Activated CD4-positive, CD25-positive, alpha-beta regulatory T cell (primary cell): ENCODE data around the gene EME2.
"Not testable (repeated sequence)": the region's sequence is repeated elsewhere in the genome, so short reads cannot be mapped to it uniquely, and the experiment has no call there.

Experiments used
- DNase-seq, 4 experiments: peaks; one replicate each; lab custom pipeline; 2025; lab: John Stamatoyannopoulos, UW

Gene EME2

DNA sequence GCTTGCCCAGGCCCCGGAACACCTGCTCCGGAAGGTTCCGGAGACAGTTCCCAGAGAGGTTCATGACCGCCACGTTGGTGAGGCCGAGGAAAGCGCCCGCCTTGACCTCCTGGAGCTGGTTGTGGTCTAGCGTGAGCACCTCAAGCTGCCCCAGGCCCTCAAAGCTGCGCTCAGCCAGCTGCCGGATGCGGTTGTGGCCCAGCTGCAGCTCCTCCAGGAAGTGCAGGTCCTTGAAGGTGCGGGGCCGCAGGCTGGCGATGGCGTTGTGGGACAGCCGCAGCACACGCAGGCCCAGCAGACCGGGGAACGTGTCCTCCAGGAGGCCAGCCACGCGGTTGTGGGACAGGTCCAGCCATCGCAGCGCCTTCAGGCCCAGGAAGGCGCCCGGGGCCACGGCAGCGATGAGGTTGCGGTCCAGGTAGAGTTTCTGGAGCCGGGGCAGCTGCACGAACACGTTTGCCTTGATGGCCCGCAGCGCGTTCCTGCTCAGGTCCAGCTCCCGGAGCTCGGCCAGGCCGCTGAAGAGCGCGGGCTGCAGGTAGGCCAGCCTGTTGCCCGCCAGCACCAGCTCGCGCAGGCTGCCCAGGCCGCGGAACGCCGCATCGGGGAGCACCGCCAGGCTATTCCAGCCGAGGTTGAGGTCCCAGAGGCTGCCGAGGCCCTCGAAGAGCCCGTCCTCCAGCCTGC is 18.8 kb downstream of the EME2 start:
- no peak for DNase-seq

GRCh38 chr16:1791943-1792812 is 19.6 kb downstream of the EME2 start:
- no peak for DNase-seq

- no peak for DNase-seq
These were observed 20.4 kb downstream of the EME2 start for GRCh38 chr16:1792836-1793577.

- no peak for DNase-seq
These were observed 21.1 kb downstream of the EME2 start, which contains the start of gene IGFALS for GRCh38 chr16:1793578-1794220. IGFALS (minus strand) TSS chr16:1793705; CDS start chr16:1793652, 53 bp downstream.

DNA sequence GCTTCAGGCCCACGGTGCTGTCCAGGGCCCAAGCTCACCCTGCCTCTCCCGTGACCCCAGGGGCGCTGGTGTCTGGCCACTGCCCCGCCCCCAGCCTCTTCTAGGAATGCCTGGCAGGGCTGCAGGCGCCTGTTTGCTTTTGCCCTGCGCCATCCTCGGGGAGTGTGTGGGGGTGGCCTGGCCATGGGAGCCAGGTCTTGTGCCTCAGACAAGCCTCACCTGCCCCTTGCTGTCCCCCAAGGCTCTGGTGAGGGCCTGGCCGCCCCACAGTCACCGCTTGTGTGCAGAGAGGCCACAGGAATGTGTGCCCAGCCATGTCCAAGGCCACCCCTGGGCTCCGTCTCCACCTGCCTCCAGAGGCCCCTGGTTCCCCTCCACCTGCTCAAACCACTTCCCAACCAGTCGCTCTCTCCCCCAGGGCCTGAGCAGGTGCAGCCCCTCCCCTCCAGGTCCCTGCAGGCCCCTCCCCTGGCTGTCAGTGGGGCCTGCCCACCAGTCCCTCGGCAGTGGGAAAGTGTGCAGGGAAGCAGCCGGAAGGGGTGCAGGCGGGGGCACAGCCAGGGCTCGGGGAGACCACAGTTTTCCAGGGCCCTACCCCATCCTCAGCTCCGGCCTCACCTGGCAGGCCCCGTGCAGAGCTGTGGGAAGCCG is 21.7 kb downstream of the EME2 start:
- no peak for DNase-seq

GRCh38 chr16:1794908-1795666 is 22.5 kb downstream of the EME2 start:
- DNase-seq = no peak

DNA sequence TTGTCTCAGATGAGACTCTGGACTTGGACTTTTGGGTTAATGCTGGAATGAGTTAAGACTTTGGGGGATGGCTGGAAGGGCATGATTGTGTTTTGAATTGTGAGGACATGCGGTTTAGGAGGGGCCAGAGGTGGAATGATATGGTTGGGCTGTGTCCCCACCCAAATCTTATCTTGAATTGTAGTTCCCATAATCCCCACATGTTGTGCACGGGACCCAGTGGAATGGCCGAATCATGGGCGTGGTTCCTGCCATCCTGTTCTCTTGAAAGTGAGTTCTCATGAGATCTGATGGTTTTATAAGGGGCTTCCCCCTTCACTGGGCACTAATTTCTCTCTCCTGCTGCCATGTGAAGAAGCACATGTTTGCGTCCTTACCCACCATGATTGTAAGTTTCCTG is 26.7 kb downstream of the EME2 start:
- DNase-seq = not testable (repeated sequence)

- DNase-seq = no peak
These were observed 28.1 kb downstream of the EME2 start for GRCh38 chr16:1800701-1801100.

DNA sequence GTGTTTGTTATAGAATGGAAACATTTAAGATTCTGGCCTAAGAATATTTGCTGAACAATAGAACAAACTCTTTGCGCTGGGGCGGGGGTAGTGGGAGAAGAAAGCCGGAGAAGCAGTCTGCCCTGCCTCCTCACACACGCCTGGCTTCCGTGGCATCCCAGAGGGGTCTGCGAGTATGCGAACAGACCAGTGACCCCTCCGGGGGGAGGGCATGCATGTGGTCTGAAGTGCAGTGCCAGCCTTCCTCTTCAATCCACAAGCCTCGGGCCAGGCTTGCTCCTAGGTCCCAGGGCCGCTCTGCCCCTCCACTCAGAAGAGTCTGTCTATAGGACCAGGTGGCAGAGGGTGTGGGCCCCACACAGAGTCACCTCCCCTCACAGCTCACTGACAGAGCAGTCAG is 35.0 kb downstream of the EME2 start:
- DNase-seq = no peak

DNA sequence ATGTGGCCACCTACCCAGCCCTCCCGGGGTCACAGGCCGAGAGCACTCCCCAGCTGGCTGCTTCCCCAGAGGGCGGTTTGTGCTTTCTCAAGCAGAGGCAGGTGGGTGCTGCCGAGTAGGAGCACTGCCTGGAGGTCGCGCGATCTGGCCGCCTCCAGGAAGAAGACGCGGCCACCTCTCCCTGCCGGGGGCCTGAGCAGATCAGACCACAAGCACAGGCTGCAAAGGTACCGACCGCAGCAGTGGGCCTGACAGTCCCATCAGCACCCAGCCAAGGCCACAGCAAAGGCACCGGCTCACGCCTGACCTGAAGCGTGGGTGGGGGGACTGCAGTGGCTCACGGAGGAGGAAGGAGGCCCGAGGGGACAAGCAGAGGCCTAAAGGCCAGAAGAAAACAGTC is 36.1 kb downstream of the EME2 start:
- DNase-seq = no peak

- DNase-seq = no peak
These were observed 36.7 kb downstream of the EME2 start for GRCh38 chr16:1809281-1809801.

GRCh38 chr16:1810106-1810505 is 37.5 kb downstream of the EME2 start:
- no peak for DNase-seq

DNA sequence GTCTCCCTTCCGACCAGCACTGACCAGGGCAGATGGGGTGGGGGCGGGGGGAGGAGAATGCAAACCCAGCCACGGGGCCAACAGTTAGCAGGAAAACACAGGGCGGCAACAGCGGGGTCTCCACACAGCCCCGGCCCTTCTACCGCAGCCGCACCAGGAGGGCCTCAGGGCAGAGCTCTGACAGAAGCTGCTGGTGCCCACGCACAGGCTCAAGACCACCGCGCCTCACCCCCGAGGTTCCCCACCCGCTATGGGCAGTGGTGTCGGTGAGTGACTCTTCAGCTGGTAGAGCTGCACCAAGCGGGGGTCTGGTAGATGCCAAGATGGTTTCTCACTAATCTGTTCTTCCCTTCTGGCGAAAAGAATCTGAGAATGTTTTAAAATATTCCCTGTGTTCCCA is 37.9 kb downstream of the EME2 start:
- DNase-seq = no peak

DNA sequence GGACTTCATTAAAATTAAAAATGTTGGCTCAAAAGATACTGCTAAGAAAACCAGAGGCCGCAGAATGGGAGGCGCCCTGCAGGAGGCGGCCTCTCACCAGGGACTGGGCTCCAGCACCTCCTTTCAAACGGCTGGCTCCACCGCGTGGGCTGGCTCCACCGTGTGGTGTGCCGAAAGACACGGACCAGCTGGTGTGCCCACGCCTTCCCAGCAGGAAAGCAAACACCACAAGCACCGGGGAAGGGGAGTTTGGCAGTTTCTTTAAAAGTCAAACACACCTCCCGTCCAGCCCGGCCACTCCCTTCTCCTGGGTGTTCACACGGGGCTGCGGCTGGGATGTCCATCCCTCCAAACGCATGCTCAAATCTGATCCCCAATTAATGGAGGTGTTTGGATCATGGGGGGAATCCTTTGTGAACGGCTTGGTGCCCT is 40.1 kb downstream of the EME2 start:
- DNase-seq = peak in 1 of 4 experiments; percentile 33

- no peak for DNase-seq
These were observed 42.9 kb downstream of the EME2 start for GRCh38 chr16:1815461-1815860.

GRCh38 chr16:1816396-1817275 is 44.0 kb downstream of the EME2 start:
- DNase-seq = no peak

GRCh38 chr16:1817276-1817589 is 44.6 kb downstream of the EME2 start:
- no peak for DNase-seq

DNA sequence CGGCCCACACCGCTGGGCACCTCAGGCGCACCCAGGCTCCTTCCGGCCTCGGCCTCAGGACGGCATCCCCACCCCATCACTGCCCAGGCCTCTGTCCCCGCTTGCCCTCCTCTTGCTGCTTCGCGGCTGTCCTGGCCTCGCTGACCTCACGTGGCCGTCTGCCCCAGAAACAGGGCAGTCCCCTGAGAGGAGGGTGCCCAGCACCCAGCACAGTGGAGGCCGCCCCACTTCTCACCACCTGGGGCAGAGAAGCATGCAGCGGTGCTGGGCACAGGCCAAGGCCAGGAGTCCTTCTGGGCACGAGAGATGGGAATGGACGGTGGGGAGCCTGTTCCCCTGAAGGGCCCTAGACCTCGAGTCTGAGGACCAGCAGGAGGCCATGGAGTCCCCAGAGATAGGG is 45.1 kb downstream of the EME2 start:
- no peak for DNase-seq

- no peak for DNase-seq
These were observed 45.7 kb downstream of the EME2 start for GRCh38 chr16:1818204-1818872.
